Endothelial cell of umbilical vein (primary cell): ENCODE results near the gene FAM120A.

ENCODE experiments used
- EZH2 ChIP-seq: IDR thresholded peaks from 2 replicates; pipeline ENCODE4 v1.6.1; 2012; ENCODE audit warnings: borderline replicate concordance, low read depth, mild to moderate bottlenecking, moderate library complexity, low read length, inconsistent platforms; ENCODE audit not compliant: severe bottlenecking
- MYC ChIP-seq: IDR thresholded peaks from one replicate; pipeline ENCODE4 v1.6.1; 2011; ENCODE audit warnings: mild to moderate bottlenecking, low read depth, low read length
- POLR2A ChIP-seq: IDR thresholded peaks from 2 replicates; pipeline ENCODE4 v1.6.1; 2012; ENCODE audit warnings: low read depth, mild to moderate bottlenecking, control low read depth, low read length
- POLR2AphosphoS5 ChIP-seq: IDR thresholded peaks from 2 replicates; pipeline ENCODE4 v1.6.1; 2012; ENCODE audit warnings: low read depth, mild to moderate bottlenecking, control low read depth, low read length, moderate library complexity; ENCODE audit not compliant: insufficient read depth
- TF ChIP-seq, protein P1 (sequence below), 2 donors: IDR thresholded peaks; 1 replicate in 1 of 2; 2 replicates in 1 of 2; pipeline ENCODE4 v1.5.1; 2011; ENCODE audit warnings: low read length in 2 of 2, mild to moderate bottlenecking in 2 of 2, moderate library complexity in 2 of 2, control low read depth in 1 of 2, inconsistent platforms in 1 of 2, low read depth in 1 of 2; ENCODE audit not compliant: insufficient read depth in 1 of 2; ENCODE audit errors: extremely low read depth in 1 of 2
- TF ChIP-seq, protein P2 (sequence below): IDR thresholded peaks from 2 replicates; pipeline ENCODE4 v1.6.1; 2011; ENCODE audit not compliant: insufficient read depth, insufficient read length

DNA sequence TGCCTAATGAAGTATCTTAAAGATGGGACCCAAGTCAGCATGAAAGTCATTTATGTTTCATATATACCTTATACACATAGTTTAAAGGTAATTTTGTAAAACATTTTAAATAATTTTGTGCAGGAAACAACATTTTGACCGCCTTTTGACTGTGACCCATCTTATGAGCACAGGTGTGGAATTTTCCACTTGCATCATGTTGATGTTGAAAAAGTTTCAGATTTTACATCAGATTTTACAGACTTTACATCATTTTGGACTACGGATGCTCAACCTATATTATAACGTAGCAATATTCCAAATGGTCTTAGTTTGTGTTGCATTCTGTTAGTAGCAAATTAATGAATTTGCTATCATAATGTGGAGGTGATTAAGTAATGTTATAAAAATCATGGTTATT lies 23.6 kb downstream of the FAM120A start:
- TF ChIP-seq POLR2AphosphoS5 (no peak), POLR2A (no peak), EZH2 (no peak), MYC (no peak)
- TF ChIP-seq, protein P1, sequence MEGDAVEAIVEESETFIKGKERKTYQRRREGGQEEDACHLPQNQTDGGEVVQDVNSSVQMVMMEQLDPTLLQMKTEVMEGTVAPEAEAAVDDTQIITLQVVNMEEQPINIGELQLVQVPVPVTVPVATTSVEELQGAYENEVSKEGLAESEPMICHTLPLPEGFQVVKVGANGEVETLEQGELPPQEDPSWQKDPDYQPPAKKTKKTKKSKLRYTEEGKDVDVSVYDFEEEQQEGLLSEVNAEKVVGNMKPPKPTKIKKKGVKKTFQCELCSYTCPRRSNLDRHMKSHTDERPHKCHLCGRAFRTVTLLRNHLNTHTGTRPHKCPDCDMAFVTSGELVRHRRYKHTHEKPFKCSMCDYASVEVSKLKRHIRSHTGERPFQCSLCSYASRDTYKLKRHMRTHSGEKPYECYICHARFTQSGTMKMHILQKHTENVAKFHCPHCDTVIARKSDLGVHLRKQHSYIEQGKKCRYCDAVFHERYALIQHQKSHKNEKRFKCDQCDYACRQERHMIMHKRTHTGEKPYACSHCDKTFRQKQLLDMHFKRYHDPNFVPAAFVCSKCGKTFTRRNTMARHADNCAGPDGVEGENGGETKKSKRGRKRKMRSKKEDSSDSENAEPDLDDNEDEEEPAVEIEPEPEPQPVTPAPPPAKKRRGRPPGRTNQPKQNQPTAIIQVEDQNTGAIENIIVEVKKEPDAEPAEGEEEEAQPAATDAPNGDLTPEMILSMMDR (IDR thresholded peaks at IDR 0.05; ENCODE audit: extremely low read depth in 1 of 2, insufficient read depth in 1 of 2, low read depth in 1 of 2, low read length in 2 of 2) = no peak
- TF ChIP-seq, protein P2, sequence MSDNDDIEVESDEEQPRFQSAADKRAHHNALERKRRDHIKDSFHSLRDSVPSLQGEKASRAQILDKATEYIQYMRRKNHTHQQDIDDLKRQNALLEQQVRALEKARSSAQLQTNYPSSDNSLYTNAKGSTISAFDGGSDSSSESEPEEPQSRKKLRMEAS = no peak
